Activated naive CD4-positive, alpha-beta T cell treated with anti-CD3 and anti-CD28 coated beads for 36 hours (primary cell): ENCODE data around the gene HIGD1C. TPM values are rescaled to one million over a fixed set of nuclear protein-coding genes. Genes with fewer than 3 reads are reported as not detected.
"Not testable (repeated sequence)": the region's sequence is repeated elsewhere in the genome, so short reads cannot be mapped to it uniquely, and the experiment has no call there.

Experiments used
- CTCF ChIA-PET: fragments of 350-600 bp; sonication (Branson Sonifier 250); formaldehyde crosslinking; loops from one replicate; lab custom pipeline; 2021; ENCODE audit warnings: antibody characterized with exemption; lab: Charles Lee
- DNase-seq: peaks from one replicate; pipeline ENCODE4 v3.0.0-alpha.2; 2020
- H3K27ac Mint-ChIP-seq: one replicate; pipeline ENCODE4 v1.8.0; 2021; ENCODE audit warnings: mild to moderate bottlenecking, mixed read lengths
- H3K27me3 Mint-ChIP-seq: one replicate; pipeline ENCODE4 v1.8.0; 2021; ENCODE audit warnings: low read depth, mixed read lengths
- H3K36me3 Mint-ChIP-seq: one replicate; pipeline ENCODE4 v1.8.0; 2021; ENCODE audit warnings: low read depth, mixed read lengths
- H3K4me1 Mint-ChIP-seq: one replicate; pipeline ENCODE4 v1.8.0; 2021; ENCODE audit warnings: low read depth, mixed read lengths
- H3K4me3 Mint-ChIP-seq: one replicate; pipeline ENCODE4 v1.8.0; 2021; ENCODE audit warnings: mild to moderate bottlenecking, moderate library complexity, mixed read lengths
- H3K9me3 Mint-ChIP-seq: one replicate; pipeline ENCODE4 v1.8.0; 2021; ENCODE audit warnings: mixed read lengths
- intact Hi-C: fragments of 100-400 bp; cut with micrococcal nuclease; formaldehyde crosslinking; loops from one replicate; pipeline ENCODE4 v1.15.1; 2023
- total RNA-seq, 2 experiments: library from RNA; stranded (reverse); gene quantifications; one replicate each; pipeline ENCODE4 v1.2.3, GENCODE V29; 2021

The HIGD1C gene
- total RNA-seq, 2 experiments from 2014 or later: not detected

DNA sequence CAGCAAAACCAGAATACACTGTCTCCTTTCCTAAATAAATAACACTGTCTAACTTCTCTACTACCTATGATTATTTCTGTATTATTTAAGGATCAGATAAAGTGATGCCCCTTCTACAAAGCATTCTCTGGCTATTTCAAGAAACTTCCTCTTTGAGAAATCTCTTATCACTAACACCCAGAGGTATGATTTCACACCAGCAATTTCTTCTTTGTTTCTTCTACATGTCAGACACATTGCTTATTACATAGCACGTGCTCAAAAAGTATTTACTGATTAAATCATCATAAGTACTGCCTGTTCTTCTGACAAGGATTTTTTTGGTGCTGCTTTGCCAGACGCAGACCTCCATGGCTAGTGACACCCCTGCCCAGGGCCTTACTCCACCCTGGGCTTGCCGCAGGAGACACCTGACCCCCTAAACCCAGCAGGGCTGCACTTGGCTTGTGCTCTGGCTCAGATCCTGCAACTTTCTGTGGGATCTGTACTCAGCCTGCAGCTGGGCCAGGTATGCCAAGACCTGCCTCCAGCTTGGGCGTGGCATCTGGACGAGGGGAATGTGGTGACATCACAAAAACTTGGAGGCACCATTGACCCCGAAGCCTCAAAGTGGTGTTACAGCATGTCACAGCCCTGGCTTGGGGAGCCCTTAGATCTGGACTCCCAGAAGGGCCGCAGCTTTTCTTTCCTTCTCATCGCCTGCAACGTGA, 15.4 kb upstream of the HIGD1C start:
- Mint-ChIP-seq H3K36me3 (peaks cover 2% of the 10 kb centered on the region), H3K4me1 (peaks cover 6% of the 10 kb centered on the region), H3K9me3 (peaks cover 10% of the 10 kb centered on the region), H3K4me3 (no peak overlapping the region), H3K27me3 (no peaks in the 10 kb centered on the region), H3K27ac (no peak overlapping the region)
- intact Hi-C loops: no loop called here
- DNase-seq: no peak
- CTCF ChIA-PET: no interaction called here

DNA sequence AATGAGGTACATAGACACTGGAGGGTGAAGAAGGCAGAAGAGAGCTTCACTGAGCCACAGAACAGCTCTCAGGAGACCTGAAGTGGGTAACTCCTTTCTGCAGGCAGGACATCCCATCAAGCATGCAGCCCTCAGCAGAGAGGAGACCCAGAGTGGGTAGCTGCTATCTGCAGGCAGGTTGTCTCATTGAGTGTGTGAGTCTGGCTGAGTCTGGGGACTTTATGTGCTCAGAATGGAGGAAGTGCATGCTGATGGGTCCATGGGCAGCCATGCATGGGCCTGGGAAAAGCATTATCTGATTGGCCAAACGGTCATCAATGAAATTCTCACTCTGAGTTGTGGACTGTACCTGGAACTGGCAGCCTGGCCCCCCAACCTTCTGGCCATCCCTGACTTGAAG, 14.7 kb upstream of the HIGD1C start:
- H3K27ac Mint-ChIP-seq: no peak overlapping the region
- peaks cover 5% of the 10 kb centered on the region for H3K4me1 Mint-ChIP-seq
- intact Hi-C loops: no loop called here
- peaks cover 2% of the 10 kb centered on the region for H3K36me3 Mint-ChIP-seq
- no peaks in the 10 kb centered on the region for H3K27me3 Mint-ChIP-seq
- no peak overlapping the region for H3K4me3 Mint-ChIP-seq
- CTCF ChIA-PET: no interaction called here
- peaks cover 10% of the 10 kb centered on the region for H3K9me3 Mint-ChIP-seq
- DNase-seq: no peak

- no peak overlapping the region for H3K27ac Mint-ChIP-seq
- H3K27me3 Mint-ChIP-seq: no peaks in the 10 kb centered on the region
- no peak for DNase-seq
- peaks cover 1% of the 10 kb centered on the region for H3K36me3 Mint-ChIP-seq
- no peak overlapping the region for H3K4me3 Mint-ChIP-seq
- intact Hi-C loops: no loop called here
- CTCF ChIA-PET: no interaction called here
- H3K9me3 Mint-ChIP-seq: no peaks in the 10 kb centered on the region
- no peaks in the 10 kb centered on the region for H3K4me1 Mint-ChIP-seq
These were observed 4.3 kb upstream of the HIGD1C start for GRCh38 chr12:50947933-50948626.

DNA sequence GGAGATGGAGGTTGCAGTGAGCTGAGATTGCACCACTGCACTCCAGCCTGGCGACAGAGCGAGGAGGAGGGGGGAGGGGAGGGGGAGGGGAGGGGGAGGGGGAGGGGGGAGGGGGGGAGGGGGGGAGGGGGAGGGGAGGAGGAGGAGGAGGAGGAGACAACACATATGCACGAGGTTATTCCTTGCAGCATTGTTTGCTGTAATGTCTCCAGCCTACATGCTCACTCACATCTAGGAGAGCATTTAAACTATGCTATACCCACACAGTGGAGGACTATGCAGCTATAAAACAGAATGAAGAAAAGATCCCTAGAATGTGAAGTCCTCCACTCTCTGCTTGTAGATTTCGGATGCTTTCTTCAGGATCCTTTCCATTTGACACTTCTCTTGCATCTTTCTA, 3.5 kb upstream of the HIGD1C start:
- H3K4me3 Mint-ChIP-seq: no peak overlapping the region
- no peak overlapping the region for H3K27ac Mint-ChIP-seq
- intact Hi-C loops: no loop called here
- DNase-seq: no peak
- H3K27me3 Mint-ChIP-seq: no peaks in the 10 kb centered on the region
- CTCF ChIA-PET: interaction anchor here (0.9 kb wide), 1 partner anchor 135 kb away, joined by 3 read pairs; no protein-coding TSS in a partner anchor
- H3K9me3 Mint-ChIP-seq: no peaks in the 10 kb centered on the region
- peaks cover 1% of the 10 kb centered on the region for H3K36me3 Mint-ChIP-seq
- H3K4me1 Mint-ChIP-seq: no peaks in the 10 kb centered on the region

DNA sequence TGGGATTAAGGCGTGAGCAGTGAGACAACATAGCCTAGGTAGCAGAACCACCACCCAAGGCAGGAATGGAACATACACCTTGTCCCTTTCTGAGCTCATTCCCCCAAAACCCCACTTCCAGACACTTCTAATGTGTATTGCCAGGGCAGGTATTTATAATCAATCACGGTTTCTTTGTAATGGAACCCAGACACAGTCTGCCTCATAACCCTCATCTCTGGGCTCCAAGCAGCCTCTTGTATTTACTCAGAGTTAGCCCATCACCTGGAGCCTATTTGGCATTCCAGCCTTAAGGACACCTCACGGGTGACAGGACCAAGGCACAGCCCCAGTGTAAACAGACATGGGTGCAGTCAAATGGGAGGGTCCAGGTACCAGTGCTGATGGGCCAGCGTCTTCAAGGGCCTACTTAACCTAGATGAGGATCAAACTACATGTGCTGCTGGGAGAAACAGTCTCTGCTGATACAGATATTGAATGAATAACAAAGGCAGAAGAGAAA, 2.5 kb upstream of the HIGD1C start:
- intact Hi-C loops: no loop called here
- CTCF ChIA-PET: no interaction called here
- Mint-ChIP-seq H3K36me3 (peaks cover 1% of the 10 kb centered on the region), H3K27me3 (no peaks in the 10 kb centered on the region), H3K27ac (no peak overlapping the region), H3K4me3 (no peak overlapping the region), H3K4me1 (no peaks in the 10 kb centered on the region), H3K9me3 (no peaks in the 10 kb centered on the region)
- DNase-seq: no peak

DNA sequence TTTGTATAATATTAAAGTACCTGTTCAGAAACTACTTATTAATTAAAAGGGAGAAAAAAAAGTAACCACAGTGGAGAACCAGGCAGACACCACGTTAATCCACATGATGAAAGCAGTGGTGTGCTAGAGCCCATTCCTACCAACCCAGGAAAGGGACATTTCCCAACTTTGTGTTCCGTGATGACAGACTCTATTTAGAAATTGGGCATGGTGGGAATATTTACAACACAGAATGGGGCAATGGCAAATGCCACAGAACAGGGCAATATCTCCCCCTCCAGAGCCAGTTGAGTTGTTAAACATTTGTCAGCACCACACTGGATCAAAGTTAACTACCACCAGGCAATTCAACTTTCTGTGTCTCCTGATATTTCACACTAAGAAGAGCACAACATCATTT, 1.2 kb upstream of the HIGD1C start:
- H3K4me1 Mint-ChIP-seq: no peaks in the 10 kb centered on the region
- H3K36me3 Mint-ChIP-seq: no peaks in the 10 kb centered on the region
- CTCF ChIA-PET: interaction anchor here (0.7 kb wide), 1 partner anchor 17 kb away, joined by 5 read pairs; no protein-coding TSS in a partner anchor
- no peak overlapping the region for H3K27ac Mint-ChIP-seq
- H3K4me3 Mint-ChIP-seq: no peak overlapping the region
- no peaks in the 10 kb centered on the region for H3K9me3 Mint-ChIP-seq
- intact Hi-C loops: no loop called here
- H3K27me3 Mint-ChIP-seq: no peaks in the 10 kb centered on the region
- DNase-seq: no peak

GRCh38 chr12:50953047-50953446, 703 bp downstream of the HIGD1C start:
- no peak overlapping the region for H3K27ac Mint-ChIP-seq
- intact Hi-C loops: loop anchor here (1.0 kb wide), 1 partner anchor 75 kb away; no protein-coding TSS in a partner anchor
- no peaks in the 10 kb centered on the region for H3K27me3 Mint-ChIP-seq
- no peaks in the 10 kb centered on the region for H3K4me1 Mint-ChIP-seq
- no peak overlapping the region for H3K4me3 Mint-ChIP-seq
- no peaks in the 10 kb centered on the region for H3K9me3 Mint-ChIP-seq
- CTCF ChIA-PET: no interaction called here
- H3K36me3 Mint-ChIP-seq: no peaks in the 10 kb centered on the region
- peak; percentile 39 for DNase-seq

GRCh38 chr12:50954789-50955188, 2.4 kb downstream of the HIGD1C start:
- H3K27ac Mint-ChIP-seq, H3K27me3 Mint-ChIP-seq, H3K4me1 Mint-ChIP-seq, H3K4me3 Mint-ChIP-seq, H3K36me3 Mint-ChIP-seq, intact Hi-C loops, H3K9me3 Mint-ChIP-seq, CTCF ChIA-PET, DNase-seq: not testable (repeated sequence)

DNA sequence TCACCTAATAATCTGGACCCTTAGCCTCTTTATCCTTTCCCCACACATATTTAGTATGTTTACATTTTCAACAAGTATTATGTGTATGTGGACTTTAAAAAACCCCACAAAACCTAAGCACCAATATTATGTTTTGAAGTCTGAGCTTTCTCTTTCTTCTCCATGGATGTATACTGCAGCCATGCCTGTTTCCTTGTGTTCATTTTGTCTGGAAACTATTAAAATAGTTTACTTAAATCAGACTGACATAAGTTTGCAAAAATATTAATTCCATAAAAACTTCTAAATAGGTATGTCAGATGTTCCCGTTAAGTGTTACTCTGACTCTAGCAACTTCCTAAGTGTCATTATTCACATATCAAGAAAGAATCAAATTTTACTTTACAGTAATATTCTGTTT, 2.9 kb downstream of the HIGD1C start:
- Mint-ChIP-seq H3K36me3 (no peaks in the 10 kb centered on the region), H3K27me3 (no peaks in the 10 kb centered on the region), H3K9me3 (no peaks in the 10 kb centered on the region), H3K4me1 (peaks cover 5% of the 10 kb centered on the region), H3K4me3 (no peak overlapping the region), H3K27ac (no peak overlapping the region)
- CTCF ChIA-PET: no interaction called here
- DNase-seq: no peak
- intact Hi-C loops: no loop called here

GRCh38 chr12:50955697-50956096, 3.4 kb downstream of the HIGD1C start:
- H3K27ac Mint-ChIP-seq: no peak overlapping the region
- DNase-seq: no peak
- H3K27me3 Mint-ChIP-seq: no peaks in the 10 kb centered on the region
- peaks cover 6% of the 10 kb centered on the region for H3K4me1 Mint-ChIP-seq
- H3K4me3 Mint-ChIP-seq: no peak overlapping the region
- CTCF ChIA-PET: interaction anchor here (0.6 kb wide), 1 partner anchor 589 kb away, joined by 4 read pairs; no protein-coding TSS in a partner anchor
- intact Hi-C loops: no loop called here
- no peaks in the 10 kb centered on the region for H3K36me3 Mint-ChIP-seq
- H3K9me3 Mint-ChIP-seq: no peaks in the 10 kb centered on the region

DNA sequence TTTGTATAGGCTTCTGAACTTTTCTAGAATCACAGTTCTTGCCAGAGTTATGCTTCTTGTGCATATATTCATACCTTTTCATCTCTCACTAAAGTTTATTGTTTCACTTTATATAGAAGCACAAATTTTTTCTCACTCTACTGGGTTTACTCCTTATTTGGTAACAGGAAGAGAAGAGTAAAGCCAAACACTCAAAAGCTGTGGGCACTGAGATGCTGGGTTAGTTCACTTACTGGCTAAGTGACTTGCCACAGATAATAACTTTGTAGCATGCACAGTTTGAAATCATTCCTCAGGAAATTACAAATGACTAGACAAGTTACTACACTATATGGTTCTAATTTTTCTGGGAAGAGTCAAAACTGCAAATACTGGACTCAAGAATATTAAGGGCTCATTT, 7.8 kb downstream of the HIGD1C start:
- CTCF ChIA-PET: interaction anchor here (0.7 kb wide), 1 partner anchor 332 kb away, joined by 6 read pairs; no protein-coding TSS in a partner anchor
- Mint-ChIP-seq H3K36me3 (no peaks in the 10 kb centered on the region), H3K27ac (no peak overlapping the region), H3K9me3 (no peaks in the 10 kb centered on the region), H3K27me3 (no peaks in the 10 kb centered on the region), H3K4me1 (peaks cover 8% of the 10 kb centered on the region), H3K4me3 (no peak overlapping the region)
- intact Hi-C loops: no loop called here
- no peak for DNase-seq

- peaks cover 8% of the 10 kb centered on the region for H3K4me1 Mint-ChIP-seq
- no peak overlapping the region for H3K27ac Mint-ChIP-seq
- CTCF ChIA-PET: no interaction called here
- H3K9me3 Mint-ChIP-seq: no peaks in the 10 kb centered on the region
- DNase-seq: no peak
- H3K4me3 Mint-ChIP-seq: no peak overlapping the region
- H3K27me3 Mint-ChIP-seq: no peaks in the 10 kb centered on the region
- H3K36me3 Mint-ChIP-seq: peaks cover 1% of the 10 kb centered on the region
- intact Hi-C loops: no loop called here
These were observed 9.4 kb downstream of the HIGD1C start for GRCh38 chr12:50961708-50962107.

DNA sequence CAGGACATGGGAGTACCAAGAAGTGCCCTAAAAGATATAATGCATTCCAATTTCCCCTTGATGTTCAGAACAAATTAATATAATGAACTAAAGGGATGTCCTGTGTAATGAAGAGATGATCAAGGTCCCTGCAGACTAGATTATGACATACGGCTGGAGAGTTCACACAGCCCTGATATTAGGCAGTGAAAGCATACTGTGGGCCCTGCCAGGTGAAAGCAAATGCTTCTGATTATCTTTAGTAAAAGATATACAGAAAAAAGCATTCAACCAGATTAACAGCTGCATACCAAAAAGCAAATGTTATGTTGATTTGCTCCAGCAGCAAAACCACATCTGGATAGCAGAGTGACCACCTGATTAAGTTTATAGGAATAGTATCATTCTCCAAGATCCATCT, 12.1 kb downstream of the HIGD1C start:
- Mint-ChIP-seq H3K27me3 (no peaks in the 10 kb centered on the region), H3K27ac (no peak overlapping the region), H3K36me3 (peaks cover 1% of the 10 kb centered on the region), H3K4me3 (no peak overlapping the region), H3K4me1 (peaks cover 8% of the 10 kb centered on the region), H3K9me3 (no peaks in the 10 kb centered on the region)
- no peak for DNase-seq
- intact Hi-C loops: no loop called here
- CTCF ChIA-PET: no interaction called here
